ENCODE results near the gene PERM1. TPM values are rescaled to one million over a fixed set of nuclear protein-coding genes. Genes with fewer than 3 reads are reported as not detected.

Gene PERM1
- total and polyA plus RNA-seq, 4 donors: under 0.01 to 0.06 TPM; not detected in 2

DNA sequence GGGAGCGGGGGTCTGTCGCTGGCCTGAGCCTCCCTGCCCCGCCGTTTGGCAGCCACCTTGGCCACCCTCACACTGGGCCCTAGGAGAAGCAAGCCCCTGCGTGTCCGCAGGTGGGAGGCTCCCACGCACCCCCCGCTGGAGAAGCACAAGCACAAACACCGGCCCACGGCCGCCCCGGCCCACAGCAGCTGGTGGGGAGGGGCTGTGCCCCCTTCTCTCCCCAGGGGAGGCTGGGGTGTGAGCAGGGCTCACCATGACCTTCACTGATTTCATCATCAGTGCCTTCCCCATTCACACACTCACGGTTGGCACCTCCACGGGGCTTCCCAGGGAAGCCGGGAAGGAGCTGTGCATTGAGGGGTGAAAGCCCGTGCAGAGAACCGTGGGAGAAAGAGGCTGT lies 45.9 kb upstream of the PERM1 start:
- H3K4me3 ChIP-seq (ENCODE audit: low read depth in 1 of 3, low read length in 3 of 3): no peak overlapping the region
- 90% methylated on average over 17 of the region's 17 CpGs for WGBS
- H3K4me1 ChIP-seq (ENCODE audit: control insufficient read depth in 4 of 4, insufficient read depth in 4 of 4, low read length in 3 of 4): peaks cover 4 to 5% (median 5%) of the 10 kb centered on the region in 4 donors
- TF ChIP-seq NR2F2 (IDR thresholded peaks at IDR 0.05) (no peak), FOXA2 (IDR thresholded peaks at IDR 0.05) (no peak), YY1 (IDR thresholded peaks at IDR 0.05) (no peak), HNF4A (conservative IDR thresholded peaks at IDR 0.05) (no peak), HNF4G (IDR thresholded peaks at IDR 0.05) (no peak)
- H3K9me3 ChIP-seq (ENCODE audit: control insufficient read depth in 4 of 4, low read length in 3 of 4): no peaks in the 10 kb centered on the region
- no peak overlapping the region for H3K9ac ChIP-seq (ENCODE audit: low read depth in 1 of 2, low read length in 2 of 2)
- DNase-seq (ENCODE audit: low spot score): no peak
- H3K27ac ChIP-seq (ENCODE audit: low read depth in 1 of 2, low read length in 2 of 2): no peak overlapping the region
- peaks cover 0 to 2% (median 0%) of the 10 kb centered on the region in 4 donors for H3K27me3 ChIP-seq (ENCODE audit: control insufficient read depth in 4 of 4, insufficient read depth in 4 of 4, low read length in 3 of 4)
- H3K36me3 ChIP-seq (ENCODE audit: control insufficient read depth in 4 of 4, insufficient read depth in 3 of 4, low read depth in 1 of 4, low read length in 3 of 4): no peaks in the 10 kb centered on the region

DNA sequence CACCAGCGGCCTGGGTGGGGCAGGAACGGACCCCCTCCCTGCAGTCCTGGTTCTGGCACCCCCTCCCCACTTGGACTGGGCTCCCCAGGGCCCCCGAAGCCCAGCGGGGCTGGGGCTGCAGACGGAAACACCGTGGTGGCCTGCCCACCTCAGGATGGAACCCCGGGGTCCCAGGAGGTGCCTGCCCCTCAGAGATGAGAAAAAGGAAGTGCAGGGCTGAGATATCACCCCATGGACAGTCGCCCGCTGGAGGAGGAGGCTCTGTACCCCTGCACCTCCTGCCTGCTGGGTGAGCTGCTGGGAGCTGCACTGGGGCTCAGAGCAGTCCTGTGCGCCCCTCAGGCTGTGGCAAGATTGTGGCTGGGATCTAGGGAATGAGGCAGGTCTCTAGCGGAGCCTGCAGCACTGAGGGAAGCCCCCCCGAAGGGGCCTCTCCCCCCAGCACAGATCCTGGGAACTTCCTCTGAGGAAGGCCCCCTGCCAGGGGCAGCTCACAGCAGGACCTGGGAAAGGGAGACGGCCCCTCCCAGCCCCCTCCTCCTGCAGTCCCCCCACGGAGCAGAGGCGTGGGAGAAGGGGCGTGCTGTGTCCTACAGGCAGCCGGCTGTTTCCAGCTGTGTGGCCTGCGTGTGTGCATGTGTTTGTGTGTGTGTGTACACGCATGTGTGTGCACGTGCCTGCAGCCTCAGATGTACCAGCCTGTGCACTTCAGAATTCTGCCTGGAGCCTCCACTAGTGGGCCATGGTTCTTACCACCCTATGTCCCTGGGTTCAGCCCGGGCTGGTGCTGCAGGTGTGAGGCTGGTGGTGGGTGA lies 44.9 kb upstream of the PERM1 start:
- DNase-seq (ENCODE audit: low spot score): no peak
- TF ChIP-seq SP1 (IDR thresholded peaks at IDR 0.05): no peak
- no peak overlapping the region for H3K9ac ChIP-seq (ENCODE audit: low read depth in 1 of 2, low read length in 2 of 2)
- H3K27me3 ChIP-seq (ENCODE audit: control insufficient read depth in 4 of 4, insufficient read depth in 4 of 4, low read length in 3 of 4): no peaks in the 10 kb centered on the region
- no peaks in the 10 kb centered on the region for H3K9me3 ChIP-seq (ENCODE audit: control insufficient read depth in 4 of 4, low read length in 3 of 4)
- no peak overlapping the region for H3K4me3 ChIP-seq (ENCODE audit: low read depth in 1 of 3, low read length in 3 of 3)
- WGBS: 87% methylated on average over 21 of the region's 21 CpGs
- no peak overlapping the region for H3K27ac ChIP-seq (ENCODE audit: low read depth in 1 of 2, low read length in 2 of 2)
- H3K36me3 ChIP-seq (ENCODE audit: control insufficient read depth in 4 of 4, insufficient read depth in 3 of 4, low read depth in 1 of 4, low read length in 3 of 4): no peaks in the 10 kb centered on the region
- H3K4me1 ChIP-seq (ENCODE audit: control insufficient read depth in 4 of 4, insufficient read depth in 4 of 4, low read length in 3 of 4): no peaks in the 10 kb centered on the region

DNA sequence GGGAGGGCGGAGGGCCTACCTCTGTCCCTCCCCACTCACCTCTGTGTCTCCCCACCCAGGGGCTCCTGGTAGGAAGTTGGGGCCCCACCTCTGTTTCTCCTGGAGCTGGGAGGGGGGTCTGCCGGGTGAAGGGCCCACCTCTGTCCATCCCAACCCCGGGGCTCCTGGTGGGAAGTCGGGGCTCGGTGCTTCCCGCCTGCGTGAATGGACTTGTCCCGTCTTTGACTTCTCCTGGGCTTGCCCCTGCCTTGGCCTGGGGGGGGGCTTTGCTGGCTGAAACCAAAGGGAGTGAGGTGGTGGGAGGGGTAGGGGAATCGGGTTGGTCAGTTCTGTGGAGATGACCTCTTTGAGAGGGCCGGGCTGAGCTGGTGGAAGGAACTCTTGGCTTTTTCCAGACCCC lies 43.8 kb upstream of the PERM1 start:
- Histone ChIP-seq H3K9ac (ENCODE audit: low read depth in 1 of 2, low read length in 2 of 2) (no peak overlapping the region), H3K4me3 (ENCODE audit: low read depth in 1 of 3, low read length in 3 of 3) (no peak overlapping the region), H3K9me3 (ENCODE audit: control insufficient read depth in 4 of 4, low read length in 3 of 4) (no peaks in the 10 kb centered on the region), H3K4me1 (ENCODE audit: control insufficient read depth in 4 of 4, insufficient read depth in 4 of 4, low read length in 3 of 4) (peaks cover 0 to 7% (median 4%) of the 10 kb centered on the region in 4 donors), H3K27ac (ENCODE audit: low read depth in 1 of 2, low read length in 2 of 2) (no peak overlapping the region), H3K27me3 (ENCODE audit: control insufficient read depth in 4 of 4, insufficient read depth in 4 of 4, low read length in 3 of 4) (no peaks in the 10 kb centered on the region), H3K36me3 (ENCODE audit: control insufficient read depth in 4 of 4, insufficient read depth in 3 of 4, low read depth in 1 of 4, low read length in 3 of 4) (no peaks in the 10 kb centered on the region)
- DNase-seq (ENCODE audit: low spot score): no peak
- WGBS: 94% methylated on average over 10 of the region's 10 CpGs
- TF ChIP-seq, protein P1, sequence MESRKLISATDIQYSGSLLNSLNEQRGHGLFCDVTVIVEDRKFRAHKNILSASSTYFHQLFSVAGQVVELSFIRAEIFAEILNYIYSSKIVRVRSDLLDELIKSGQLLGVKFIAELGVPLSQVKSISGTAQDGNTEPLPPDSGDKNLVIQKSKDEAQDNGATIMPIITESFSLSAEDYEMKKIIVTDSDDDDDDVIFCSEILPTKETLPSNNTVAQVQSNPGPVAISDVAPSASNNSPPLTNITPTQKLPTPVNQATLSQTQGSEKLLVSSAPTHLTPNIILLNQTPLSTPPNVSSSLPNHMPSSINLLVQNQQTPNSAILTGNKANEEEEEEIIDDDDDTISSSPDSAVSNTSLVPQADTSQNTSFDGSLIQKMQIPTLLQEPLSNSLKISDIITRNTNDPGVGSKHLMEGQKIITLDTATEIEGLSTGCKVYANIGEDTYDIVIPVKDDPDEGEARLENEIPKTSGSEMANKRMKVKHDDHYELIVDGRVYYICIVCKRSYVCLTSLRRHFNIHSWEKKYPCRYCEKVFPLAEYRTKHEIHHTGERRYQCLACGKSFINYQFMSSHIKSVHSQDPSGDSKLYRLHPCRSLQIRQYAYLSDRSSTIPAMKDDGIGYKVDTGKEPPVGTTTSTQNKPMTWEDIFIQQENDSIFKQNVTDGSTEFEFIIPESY (IDR thresholded peaks at IDR 0.05): no peak
- TF ChIP-seq, protein P2, sequence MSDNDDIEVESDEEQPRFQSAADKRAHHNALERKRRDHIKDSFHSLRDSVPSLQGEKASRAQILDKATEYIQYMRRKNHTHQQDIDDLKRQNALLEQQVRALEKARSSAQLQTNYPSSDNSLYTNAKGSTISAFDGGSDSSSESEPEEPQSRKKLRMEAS (IDR thresholded peaks at IDR 0.05): no peak
- TF ChIP-seq YY1 (IDR thresholded peaks at IDR 0.05) (no peak), GABPA (IDR thresholded peaks at IDR 0.05 in 1 of 2, conservative IDR thresholded peaks at IDR 0.05 in 1 of 2) (no peak), SP1 (IDR thresholded peaks at IDR 0.05) (no peak), HNF4A (conservative IDR thresholded peaks at IDR 0.05) (no peak), RAD21 (IDR thresholded peaks at IDR 0.05) (no peak), RXRA (IDR thresholded peaks at IDR 0.05) (no peak), TAF1 (conservative IDR thresholded peaks at IDR 0.05) (no peak), NR2F2 (IDR thresholded peaks at IDR 0.05) (no peak), JUND (IDR thresholded peaks at IDR 0.05) (no peak), FOXA1 (IDR thresholded peaks at IDR 0.05) (no peak)
- TF ChIP-seq, protein P3, sequence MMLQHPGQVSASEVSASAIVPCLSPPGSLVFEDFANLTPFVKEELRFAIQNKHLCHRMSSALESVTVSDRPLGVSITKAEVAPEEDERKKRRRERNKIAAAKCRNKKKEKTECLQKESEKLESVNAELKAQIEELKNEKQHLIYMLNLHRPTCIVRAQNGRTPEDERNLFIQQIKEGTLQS (IDR thresholded peaks at IDR 0.05): no peak

Measured in liver (tissue), 9 donors.